HUES64 (cell line): ENCODE results near the gene TGFBR3L.
"Not testable (repeated sequence)": the region's sequence is repeated elsewhere in the genome, so short reads cannot be mapped to it uniquely, and the experiment has no call there.

Experiments
- H3K27ac ChIP-seq: 2 replicates; pipeline ENCODE4 v1.7.0; 2013; ENCODE audit warnings: low read depth, low read length, inconsistent platforms
- H3K27me3 ChIP-seq: 2 replicates; pipeline ENCODE4 v1.6.1; 2013; ENCODE audit warnings: mild to moderate bottlenecking, low read length; ENCODE audit not compliant: insufficient read depth
- H3K36me3 ChIP-seq: 2 replicates; pipeline ENCODE4 v1.6.1; 2013; ENCODE audit warnings: mild to moderate bottlenecking, low read length; ENCODE audit not compliant: insufficient read depth
- H3K4me1 ChIP-seq: 2 replicates; pipeline ENCODE4 v1.6.1; 2013; ENCODE audit warnings: mild to moderate bottlenecking, low read length, moderate library complexity; ENCODE audit not compliant: insufficient read depth
- H3K4me3 ChIP-seq: 2 replicates; pipeline ENCODE4 v1.5.1; 2013; ENCODE audit warnings: mild to moderate bottlenecking, low read length, moderate library complexity
- H3K9ac ChIP-seq: 2 replicates; pipeline ENCODE4 v1.6.1; 2013; ENCODE audit warnings: mild to moderate bottlenecking, low read depth, low read length
- H3K9me3 ChIP-seq: 2 replicates; pipeline ENCODE4 v1.6.1; 2013; ENCODE audit warnings: low read depth, low read length; ENCODE audit not compliant: insufficient read depth
- WGBS: fragments of 150-250, 120-280 bp; methylation state at CpG from one replicate; pipeline ENCODE4 v1.1.7; 2013; ENCODE audit warnings: missing lambda C conversion rate; 5-methylcytosine and 5-hydroxymethylcytosine counted together

The TGFBR3L gene

GRCh38 chr19:7955696-7956095, 41.1 kb downstream of the TGFBR3L start:
- 88% methylated on average over 11 of the region's 11 CpGs for WGBS
- H3K27me3 ChIP-seq, result no peaks in the 10 kb centered on the region
- no peaks in the 10 kb centered on the region for H3K9me3 ChIP-seq
- H3K27ac ChIP-seq, result no peak overlapping the region
- H3K4me3 ChIP-seq, result no peak overlapping the region
- no peak overlapping the region for H3K9ac ChIP-seq
- H3K4me1 ChIP-seq, result no peaks in the 10 kb centered on the region
- peaks cover 25% of the 10 kb centered on the region for H3K36me3 ChIP-seq

DNA sequence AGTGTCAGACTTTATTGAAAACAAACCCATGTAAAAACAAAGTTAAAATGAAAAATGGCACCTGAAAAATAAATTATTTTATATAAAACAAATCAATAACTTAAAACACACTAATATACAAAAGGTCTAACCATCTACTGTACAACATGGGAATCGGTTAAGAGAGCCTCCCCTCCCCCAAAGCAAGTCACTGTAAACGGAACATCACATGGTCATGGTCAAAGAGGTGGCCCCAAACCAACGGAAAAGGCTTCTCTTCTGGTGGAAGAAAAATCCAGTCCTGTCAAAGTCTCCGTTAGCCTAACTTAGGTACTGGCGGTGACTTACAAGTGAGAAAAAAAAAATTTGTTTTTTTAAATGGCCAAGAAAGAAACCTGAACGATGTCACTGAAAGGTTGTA, 44.6 kb downstream of the TGFBR3L start:
- Histone ChIP-seq H3K36me3 (peaks cover 60% of the 10 kb centered on the region), H3K9ac (no peak overlapping the region)
- 86% methylated on average over 6 of the region's 6 CpGs for WGBS

DNA sequence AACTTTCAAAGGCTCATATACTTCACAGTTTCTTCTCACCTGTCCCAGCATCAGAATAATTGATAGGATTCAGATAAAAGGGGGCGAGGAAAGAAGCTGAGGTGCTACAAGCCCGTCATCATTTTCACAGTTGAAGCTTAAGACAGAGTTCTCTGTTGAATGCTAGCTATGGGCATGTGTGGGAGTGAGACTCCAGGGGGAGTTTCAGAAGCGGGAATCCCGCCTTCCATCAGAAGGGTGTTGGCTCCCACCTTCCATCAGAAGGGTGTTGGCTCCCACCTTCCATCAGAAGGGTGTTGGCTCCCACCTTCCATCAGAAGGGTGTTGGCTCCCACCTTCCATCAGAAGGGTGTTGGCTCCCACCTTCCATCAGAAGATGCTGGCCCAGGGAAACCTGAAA, 46.5 kb downstream of the TGFBR3L start:
- H3K4me1 ChIP-seq, H3K27ac ChIP-seq, H3K4me3 ChIP-seq, H3K27me3 ChIP-seq, H3K9ac ChIP-seq, H3K9me3 ChIP-seq: not testable (repeated sequence)
- peaks cover 78% of the 10 kb centered on the region for H3K36me3 ChIP-seq
- 86% methylated on average over 4 of the region's 4 CpGs for WGBS

More for the DNA sequence above, 44.6 kb downstream of the TGFBR3L start:
- Histone ChIP-seq H3K4me1 (no peaks in the 10 kb centered on the region), H3K9me3 (no peaks in the 10 kb centered on the region), H3K27ac (no peak overlapping the region; the same call in 1 of the 2 replicates), H3K27me3 (no peaks in the 10 kb centered on the region), H3K4me3 (no peak overlapping the region)

- no peak overlapping the region for H3K9ac ChIP-seq
- H3K4me1 ChIP-seq, result no peaks in the 10 kb centered on the region
- no peaks in the 10 kb centered on the region for H3K27me3 ChIP-seq
- no peak overlapping the region for H3K27ac ChIP-seq
- 97% methylated on average over 12 of the region's 13 CpGs for WGBS
- H3K36me3 ChIP-seq, result peaks cover 88% of the 10 kb centered on the region
- no peak overlapping the region for H3K4me3 ChIP-seq
- H3K9me3 ChIP-seq, result no peaks in the 10 kb centered on the region
Observed at GRCh38 chr19:7961920-7962626, 47.4 kb downstream of the TGFBR3L start.

GRCh38 chr19:7962644-7963268, 48.1 kb downstream of the TGFBR3L start:
- H3K36me3 ChIP-seq, result peaks cover 95% of the 10 kb centered on the region
- WGBS, result 95% methylated on average over 22 of the region's 22 CpGs

DNA sequence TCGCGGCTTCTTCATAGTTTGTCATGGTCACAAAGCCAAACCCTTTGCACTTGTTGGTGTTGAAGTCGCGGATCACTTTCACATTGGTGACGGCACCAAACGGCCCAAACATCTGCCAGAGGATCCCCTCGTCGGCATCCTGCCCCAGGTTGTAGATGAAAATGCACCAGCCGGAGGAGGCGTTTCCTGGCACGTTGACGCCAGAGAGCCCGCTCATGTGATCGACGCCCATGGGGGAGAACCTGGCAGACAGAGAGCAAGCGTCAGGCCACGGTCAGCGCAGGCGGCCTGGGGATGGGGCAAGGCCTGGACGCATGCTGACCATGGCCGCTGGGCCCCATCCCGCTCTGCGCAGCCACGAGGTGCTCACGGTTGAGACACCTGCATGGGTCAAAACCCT, 48.9 kb downstream of the TGFBR3L start:
- Histone ChIP-seq H3K9me3 (no peaks in the 10 kb centered on the region), H3K27ac (no peak overlapping the region), H3K9ac (no peak overlapping the region), H3K36me3 (peaks cover 96% of the 10 kb centered on the region), H3K4me1 (no peaks in the 10 kb centered on the region), H3K27me3 (no peaks in the 10 kb centered on the region), H3K4me3 (no peak overlapping the region)
- WGBS, result 96% methylated on average over 25 of the region's 25 CpGs

More at GRCh38 chr19:7962644-7963268, 48.1 kb downstream of the TGFBR3L start:
- Histone ChIP-seq H3K27ac (no peak overlapping the region), H3K4me3 (no peak overlapping the region), H3K9me3 (no peaks in the 10 kb centered on the region), H3K27me3 (no peaks in the 10 kb centered on the region), H3K4me1 (no peaks in the 10 kb centered on the region), H3K9ac (no peak overlapping the region)

- Histone ChIP-seq H3K9ac (no peak overlapping the region), H3K27ac (no peak overlapping the region), H3K9me3 (no peaks in the 10 kb centered on the region), H3K4me3 (no peak overlapping the region), H3K27me3 (no peaks in the 10 kb centered on the region), H3K4me1 (peaks cover 12% of the 10 kb centered on the region), H3K36me3 (peaks cover 94% of the 10 kb centered on the region)
- WGBS, result 92% methylated on average over 12 of the region's 12 CpGs
Observed at GRCh38 chr19:7965259-7965841, 50.7 kb downstream of the TGFBR3L start.

- H3K36me3 ChIP-seq, result peaks cover 89% of the 10 kb centered on the region
- WGBS, result 93% methylated on average over 12 of the region's 12 CpGs
Observed at GRCh38 chr19:7965921-7966665, 51.5 kb downstream of the TGFBR3L start.

DNA sequence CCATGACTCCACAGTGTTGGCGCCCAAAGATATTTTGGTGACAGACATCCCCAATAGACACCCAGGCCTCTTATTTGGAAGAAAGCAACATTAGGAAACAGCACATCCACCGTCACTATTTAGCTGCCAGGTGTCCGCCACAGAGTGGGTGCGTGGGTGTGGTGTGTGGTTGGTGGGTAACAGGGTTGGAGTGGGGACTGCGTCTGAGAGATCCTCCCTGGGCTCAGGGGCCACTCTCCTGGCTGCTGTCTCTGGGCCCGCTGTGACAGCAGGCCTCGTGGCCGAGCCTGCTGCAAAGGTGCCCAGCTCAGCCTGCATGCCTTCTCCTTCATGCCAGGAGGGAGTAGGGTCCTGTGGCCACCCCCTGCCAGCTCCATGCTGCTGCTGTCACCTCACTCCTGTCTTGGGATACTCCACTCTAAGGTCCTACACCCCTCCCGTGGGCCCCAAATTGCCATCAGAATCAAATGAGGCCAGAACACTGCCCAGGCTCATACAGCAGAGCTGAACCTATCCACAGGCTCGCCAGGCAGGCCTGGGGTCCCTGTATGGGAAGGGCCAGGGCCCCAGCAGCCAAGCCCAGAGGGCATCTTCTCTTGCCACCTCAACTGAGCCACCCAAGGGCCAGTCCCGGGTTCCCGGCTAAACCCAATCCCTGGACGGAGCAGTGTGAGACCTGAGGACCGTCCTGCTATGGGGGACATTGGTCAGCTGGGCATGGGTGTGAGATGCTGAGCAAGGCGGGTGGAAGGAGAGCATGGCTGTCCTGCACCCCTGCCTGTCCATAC, 53.6 kb downstream of the TGFBR3L start:
- Histone ChIP-seq H3K4me1 (peaks cover 12% of the 10 kb centered on the region), H3K4me3 (no peak overlapping the region), H3K9me3 (no peaks in the 10 kb centered on the region), H3K9ac (no peak overlapping the region), H3K36me3 (peaks cover 82% of the 10 kb centered on the region), H3K27ac (no peak overlapping the region), H3K27me3 (no peaks in the 10 kb centered on the region)
- 96% methylated on average over 15 of the region's 15 CpGs for WGBS

More at GRCh38 chr19:7965921-7966665, 51.5 kb downstream of the TGFBR3L start:
- Histone ChIP-seq H3K4me1 (peaks cover 12% of the 10 kb centered on the region), H3K9me3 (no peaks in the 10 kb centered on the region), H3K27me3 (no peaks in the 10 kb centered on the region), H3K9ac (no peak overlapping the region), H3K4me3 (no peak overlapping the region), H3K27ac (no peak overlapping the region)
